Measurements from ENCODE around the gene SH3D19.
"Not testable (repeated sequence)": the region's sequence is repeated elsewhere in the genome, so short reads cannot be mapped to it uniquely, and the experiment has no call there.

SH3D19 gene

DNA sequence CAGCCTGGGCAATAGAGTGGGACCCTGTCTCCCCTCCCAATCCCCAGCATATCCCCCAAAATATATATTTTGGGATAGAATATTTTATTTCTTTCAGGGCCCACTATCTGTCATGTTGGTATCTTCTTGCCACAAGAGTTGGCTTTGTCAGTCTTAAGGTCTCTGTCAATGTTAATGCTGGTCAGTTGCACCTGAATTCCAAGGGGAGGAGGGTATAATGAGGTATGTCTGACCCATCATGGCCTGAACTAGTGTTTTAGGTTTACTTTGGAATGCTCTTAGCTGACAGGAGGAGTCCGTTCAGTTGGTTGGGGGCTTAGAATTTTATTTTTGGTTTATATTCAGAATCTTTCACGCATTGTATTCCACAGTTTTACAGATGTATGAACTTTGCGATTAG, 232.2 kb downstream of the SH3D19 start:
- no peak overlapping the region for H3K27ac ChIP-seq
- TF ChIP-seq, protein P1, sequence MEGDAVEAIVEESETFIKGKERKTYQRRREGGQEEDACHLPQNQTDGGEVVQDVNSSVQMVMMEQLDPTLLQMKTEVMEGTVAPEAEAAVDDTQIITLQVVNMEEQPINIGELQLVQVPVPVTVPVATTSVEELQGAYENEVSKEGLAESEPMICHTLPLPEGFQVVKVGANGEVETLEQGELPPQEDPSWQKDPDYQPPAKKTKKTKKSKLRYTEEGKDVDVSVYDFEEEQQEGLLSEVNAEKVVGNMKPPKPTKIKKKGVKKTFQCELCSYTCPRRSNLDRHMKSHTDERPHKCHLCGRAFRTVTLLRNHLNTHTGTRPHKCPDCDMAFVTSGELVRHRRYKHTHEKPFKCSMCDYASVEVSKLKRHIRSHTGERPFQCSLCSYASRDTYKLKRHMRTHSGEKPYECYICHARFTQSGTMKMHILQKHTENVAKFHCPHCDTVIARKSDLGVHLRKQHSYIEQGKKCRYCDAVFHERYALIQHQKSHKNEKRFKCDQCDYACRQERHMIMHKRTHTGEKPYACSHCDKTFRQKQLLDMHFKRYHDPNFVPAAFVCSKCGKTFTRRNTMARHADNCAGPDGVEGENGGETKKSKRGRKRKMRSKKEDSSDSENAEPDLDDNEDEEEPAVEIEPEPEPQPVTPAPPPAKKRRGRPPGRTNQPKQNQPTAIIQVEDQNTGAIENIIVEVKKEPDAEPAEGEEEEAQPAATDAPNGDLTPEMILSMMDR (conservative IDR thresholded peaks at IDR 0.05) = no peak

DNA sequence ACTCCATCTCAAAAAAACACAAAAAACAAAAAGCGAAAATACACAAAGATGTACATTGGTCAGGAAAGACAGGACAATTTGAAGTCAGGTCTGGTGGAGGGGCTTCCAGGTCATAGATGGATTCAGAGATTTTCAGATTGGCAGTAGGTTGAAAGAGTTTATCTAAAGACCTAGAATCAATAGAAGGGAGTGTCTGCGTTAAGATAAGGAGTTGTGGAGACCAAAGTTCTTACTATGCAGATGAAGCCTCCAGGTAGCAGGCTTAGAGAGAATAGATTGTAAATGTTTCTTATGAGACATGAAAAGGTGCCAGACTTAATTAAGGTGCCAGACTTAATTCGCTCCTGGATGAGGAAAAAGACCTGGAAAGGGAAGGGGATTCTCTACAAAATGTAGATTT, 232.9 kb downstream of the SH3D19 start:
- TF ChIP-seq, protein P1 (conservative IDR thresholded peaks at IDR 0.05) = no peak
- H3K27ac ChIP-seq = no peak overlapping the region

DNA sequence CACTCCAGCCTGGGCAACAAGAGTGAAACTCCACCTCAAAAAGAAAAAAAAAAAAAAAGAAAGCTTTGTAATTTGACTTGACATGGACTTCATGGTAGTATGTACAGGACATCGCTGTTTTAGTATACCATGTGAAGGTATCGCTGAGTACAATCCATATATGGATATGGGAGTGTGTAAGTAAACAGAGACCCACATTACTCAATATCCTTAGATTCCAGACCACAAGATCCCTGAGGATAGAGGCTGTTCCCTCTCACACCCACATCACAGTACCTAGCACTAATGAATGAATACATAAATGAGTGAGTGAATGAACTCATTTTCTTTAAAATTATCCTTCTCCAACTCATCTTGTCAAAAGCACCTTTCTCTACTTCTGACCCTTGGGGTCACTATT, 234.4 kb downstream of the SH3D19 start:
- H3K27ac ChIP-seq = no peak overlapping the region
- TF ChIP-seq, protein P1 (conservative IDR thresholded peaks at IDR 0.05) = no peak

DNA sequence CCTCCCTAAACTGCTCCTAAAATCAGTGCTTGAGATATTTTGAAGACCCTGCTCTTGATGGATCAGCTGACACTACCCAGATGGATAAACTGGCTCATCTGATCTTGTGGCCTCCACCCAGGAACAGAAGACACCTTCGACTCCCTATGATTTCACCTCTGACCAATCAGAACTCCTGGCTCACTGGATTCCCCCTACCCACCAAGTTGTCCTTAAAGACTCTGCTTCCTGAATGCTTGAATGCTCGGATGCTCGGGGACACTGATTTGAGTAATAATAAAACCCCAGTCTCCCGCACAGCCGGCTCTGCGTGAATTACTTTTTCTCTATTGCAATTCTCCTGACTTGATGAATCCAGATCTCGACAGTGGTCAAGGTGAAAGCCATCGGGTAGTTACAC, 237.9 kb downstream of the SH3D19 start:
- TF ChIP-seq, protein P1 (conservative IDR thresholded peaks at IDR 0.05) = no peak
- no peak overlapping the region for H3K27ac ChIP-seq

DNA sequence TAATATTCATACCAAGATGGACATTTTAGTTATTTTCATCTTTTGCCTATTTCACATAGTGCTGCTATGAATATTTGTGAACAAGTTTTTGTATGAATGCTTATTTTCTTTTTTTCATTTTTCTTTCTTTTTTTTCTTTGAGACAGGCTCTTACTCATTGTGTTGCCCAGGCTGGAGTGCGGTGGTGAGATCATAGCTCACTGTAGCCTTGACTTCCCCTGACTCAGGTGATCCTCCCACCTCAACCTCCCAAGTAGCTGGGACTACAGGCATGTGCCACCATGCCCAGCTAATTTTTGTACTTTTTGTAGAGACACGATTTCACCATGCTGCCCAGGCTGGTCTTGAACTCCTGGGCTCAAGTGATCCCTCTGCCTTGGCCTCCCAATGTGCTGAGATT, 247.4 kb downstream of the SH3D19 start:
- H3K27ac ChIP-seq = not testable (repeated sequence)

DNA sequence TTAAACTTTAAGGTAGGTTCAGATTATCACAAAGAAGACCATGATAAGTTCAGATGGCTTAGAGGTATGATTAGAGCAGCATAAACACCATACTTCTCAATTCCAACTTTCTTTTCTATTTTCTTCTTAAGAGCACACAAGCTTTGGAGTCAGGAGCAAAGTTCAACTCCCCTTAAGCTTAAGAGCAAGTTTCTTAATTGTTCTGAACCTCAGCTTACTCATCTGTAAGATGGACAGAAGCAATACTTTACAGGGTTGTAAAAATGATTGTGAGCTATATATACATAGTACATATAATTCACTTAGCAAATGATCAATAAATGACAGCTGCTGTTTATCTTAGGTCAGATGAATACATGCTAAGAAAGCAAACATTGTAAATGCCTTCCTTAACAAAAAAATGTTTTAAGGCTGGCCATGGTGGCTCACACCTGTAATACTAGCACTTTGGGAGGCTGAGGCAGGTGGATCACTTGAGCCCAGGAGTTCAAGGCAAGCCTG, 250.9 kb downstream of the SH3D19 start:
- TF ChIP-seq, protein P1 (conservative IDR thresholded peaks at IDR 0.05) = no peak

More for the DNA sequence above, 250.9 kb downstream of the SH3D19 start:
- H3K27ac ChIP-seq = no peak overlapping the region
